ENCODE measurements around the gene PCNX3. TPM values are rescaled to one million over a fixed set of nuclear protein-coding genes. Genes with fewer than 3 reads are reported as not detected.
A peak's percentile ranks its signal among the peaks of the same experiment; 100 is the strongest.

Gene PCNX3
- total and polyA plus RNA-seq, 10 of the 15 experiments (the other 5 are each of a cell fraction or from before 2014, with no cell fraction given) = 0.03 to 46.6 (median 8.4) TPM

- no peak for TF ChIP-seq BCLAF1 (IDR thresholded peaks at IDR 0.05)
- TF ChIP-seq BCL3 (IDR thresholded peaks at IDR 0.05; ENCODE audit: borderline replicate concordance, insufficient read depth, low read depth, low read length, poor library complexity, severe bottlenecking) = peak; percentile 72
- TF ChIP-seq GATAD2B (conservative IDR thresholded peaks at IDR 0.05; ENCODE audit: low read depth) = peak; percentile 99
- no peak for TF ChIP-seq WRNIP1 (IDR thresholded peaks at IDR 0.05; ENCODE audit: borderline replicate concordance, low read depth, low read length)
- TF ChIP-seq MEF2A (IDR thresholded peaks at IDR 0.05; ENCODE audit: insufficient read depth, low read depth, low read length) = peak; percentile 98
- TF ChIP-seq HDAC6 (IDR thresholded peaks at IDR 0.05; ENCODE audit: unreplicated experiment) = no peak
- peak; percentile 44 for TF ChIP-seq PBX3 (IDR thresholded peaks at IDR 0.05; ENCODE audit: insufficient replicate concordance, low read depth, low read length)
- TF ChIP-seq JUND (IDR thresholded peaks at IDR 0.05; ENCODE audit: low read depth, low read length) = peak; percentile 97
- TF ChIP-seq RELA (IDR thresholded peaks at IDR 0.05; ENCODE audit: borderline replicate concordance, partially characterized antibody) = peak; percentile 41
- peak; percentile 77; the same call in 1 of the 2 replicates for TF ChIP-seq ZBED1 (IDR thresholded peaks at IDR 0.05; ENCODE audit: borderline replicate concordance)
- TF ChIP-seq RBBP5 (conservative IDR thresholded peaks at IDR 0.05) = no peak
- no peak for TF ChIP-seq SMAD1 (IDR thresholded peaks at IDR 0.05; ENCODE audit: low read depth, partially characterized antibody)
- TF ChIP-seq EP300 (IDR thresholded peaks at IDR 0.05; ENCODE audit: borderline replicate concordance in 1 of 2, control insufficient read depth in 1 of 2, low read depth in 2 of 2, low read length in 2 of 2) = peak; percentile 82 to 95
- TF ChIP-seq ZNF687 (IDR thresholded peaks at IDR 0.05) = no peak; the same call in 1 of the 2 replicates
- TF ChIP-seq CREM (IDR thresholded peaks at IDR 0.05; ENCODE audit: low read depth) = peak; percentile 71
- TF ChIP-seq MTA2 (IDR thresholded peaks at IDR 0.05; ENCODE audit: low read depth) = peak; percentile 92
- TF ChIP-seq GABPA (IDR thresholded peaks at IDR 0.05; ENCODE audit: low read depth) = no peak; the same call in 1 of the 2 replicates
Measured at GRCh38 chr11:65588199-65589054, 27.1 kb upstream of the PCNX3 start (continued).
